NCI-H446 (cell line): ENCODE data around the gene TRPC4AP.
"Not testable (repeated sequence)": the region's sequence is repeated elsewhere in the genome, so short reads cannot be mapped to it uniquely, and the experiment has no call there.

Experiments used
- DNase-seq, 2 experiments: peaks; one replicate each; lab custom pipeline; 2025; lab: John Stamatoyannopoulos, UW

The TRPC4AP gene

GRCh38 chr20:35092524-35093266, at the start of gene TRPC4AP:
TRPC4AP (minus strand) TSS chr20:35092807; CDS start chr20:35092781, 26 bp downstream.
- DNase-seq: peak; percentile 80 to 93

GRCh38 chr20:35135867-35136586, 43.4 kb upstream of the TRPC4AP start:
- no peak for DNase-seq

GRCh38 chr20:35134880-35135279, 42.3 kb upstream of the TRPC4AP start:
- DNase-seq: no peak

- no peak for DNase-seq
These were observed 41.9 kb upstream of the TRPC4AP start for GRCh38 chr20:35134472-35134871.

- DNase-seq: no peak
These were observed 41.1 kb upstream of the TRPC4AP start for GRCh38 chr20:35133735-35134134.

- DNase-seq: no peak
These were observed 40.4 kb upstream of the TRPC4AP start for GRCh38 chr20:35133031-35133430.

- no peak for DNase-seq
These were observed 39.3 kb upstream of the TRPC4AP start for GRCh38 chr20:35131934-35132333.

GRCh38 chr20:35129647-35130069, 37.1 kb upstream of the TRPC4AP start:
- no peak for DNase-seq

GRCh38 chr20:35125753-35126152, 33.1 kb upstream of the TRPC4AP start:
- no peak for DNase-seq

GRCh38 chr20:35122756-35123405, 30.3 kb upstream of the TRPC4AP start:
- no peak for DNase-seq

- DNase-seq: no peak
These were observed 28.6 kb upstream of the TRPC4AP start for GRCh38 chr20:35121186-35121585.

- DNase-seq: no peak
These were observed 27.6 kb upstream of the TRPC4AP start for GRCh38 chr20:35120012-35120701.

GRCh38 chr20:35117629-35118028, 25.0 kb upstream of the TRPC4AP start:
- no peak for DNase-seq

GRCh38 chr20:35117196-35117595, 24.6 kb upstream of the TRPC4AP start:
- no peak for DNase-seq

GRCh38 chr20:35116258-35116657, 23.7 kb upstream of the TRPC4AP start:
- no peak for DNase-seq

GRCh38 chr20:35115606-35116005, 23.0 kb upstream of the TRPC4AP start:
- no peak for DNase-seq

GRCh38 chr20:35112276-35112675, 19.7 kb upstream of the TRPC4AP start:
- DNase-seq: not testable (repeated sequence)

GRCh38 chr20:35111141-35111888, 18.7 kb upstream of the TRPC4AP start:
- no peak for DNase-seq

GRCh38 chr20:35108921-35109320, 16.3 kb upstream of the TRPC4AP start:
- DNase-seq: no peak

GRCh38 chr20:35106827-35107380, 14.3 kb upstream of the TRPC4AP start:
- no peak for DNase-seq

GRCh38 chr20:35104685-35105295, 12.2 kb upstream of the TRPC4AP start:
- DNase-seq: no peak
